Tibial nerve (tissue), 4 donors: ENCODE results near the gene TENT4A. TPM values are rescaled to one million over a fixed set of nuclear protein-coding genes. Genes with fewer than 3 reads are reported as not detected.

ENCODE experiments used
- DNase-seq, 2 donors: peaks; one replicate each; pipeline ENCODE4 v3.0.0-alpha.2; 2019; ENCODE audit warnings: low spot score in 2 of 2
- H3K27ac ChIP-seq, 4 donors: fragments of 200-600 bp; sonication (generic) in 3 of 4; one replicate each; pipeline ENCODE4 v1.5.1; 2017 to 2019; ENCODE audit warnings: mild to moderate bottlenecking in 1 of 4
- H3K27me3 ChIP-seq, 2 donors: fragments of 200-600 bp; sonication (generic) in 1 of 2; one replicate each; pipeline versions ENCODE4 v1.5.1 to v1.6.0; 2017 to 2019
- H3K36me3 ChIP-seq, 3 donors: fragments of 200-600 bp; sonication (generic); one replicate each; pipeline ENCODE4 v1.5.1; 2018 to 2019
- H3K4me1 ChIP-seq, 4 donors: fragments of 200-600 bp; sonication (generic) in 3 of 4; one replicate each; pipeline ENCODE4 v1.5.1; 2017 to 2019
- H3K4me3 ChIP-seq, 4 donors: fragments of 200-600 bp; sonication (generic) in 3 of 4; one replicate each; pipeline ENCODE4 v1.5.1; 2017 to 2019; ENCODE audit warnings: mild to moderate bottlenecking in 1 of 4, moderate library complexity in 1 of 4
- H3K9me3 ChIP-seq, 4 donors: fragments of 200-600 bp; sonication (generic) in 3 of 4; one replicate each; pipeline ENCODE4 v1.5.1; 2017 to 2019
- CTCF ChIP-seq, 5 experiments: fragments of 200-600 bp in 3 of 5; fragments of 450-650 bp in 2 of 5; sonication (generic) in 3 of 5; IDR thresholded peaks; one replicate each; pipeline ENCODE4 v1.5.1; 2016 to 2019; ENCODE audit warnings: antibody characterized with exemption in 5 of 5, mild to moderate bottlenecking in 3 of 5, moderate library complexity in 2 of 5
- EP300 ChIP-seq, 2 donors: sonication (generic); formaldehyde crosslinking; IDR thresholded peaks; one replicate each; pipeline ENCODE4 v1.6.1; 2017; ENCODE audit warnings: antibody characterized with exemption in 2 of 2, mild to moderate bottlenecking in 1 of 2
- POLR2A ChIP-seq, 2 donors: fragments of 450-650 bp; IDR thresholded peaks; one replicate each; pipeline ENCODE4 v1.6.1; 2017; ENCODE audit warnings: antibody characterized with exemption in 2 of 2, mild to moderate bottlenecking in 2 of 2, moderate library complexity in 2 of 2
- WGBS, 2 donors: methylation state at CpG; one replicate each; pipeline ENCODE4 v1.1.5; 2018; 5-methylcytosine and 5-hydroxymethylcytosine counted together
- total RNA-seq, 4 donors: library from RNA; depleted of rRNA; stranded (reverse); fragments of >200 nt; gene quantifications; one replicate each; pipeline ENCODE4 v1.1.0, GENCODE V29; 2016

TENT4A gene
- total RNA-seq, 4 donors from 2014 or later: 22.7 to 34.1 (median 29.2) TPM

DNA sequence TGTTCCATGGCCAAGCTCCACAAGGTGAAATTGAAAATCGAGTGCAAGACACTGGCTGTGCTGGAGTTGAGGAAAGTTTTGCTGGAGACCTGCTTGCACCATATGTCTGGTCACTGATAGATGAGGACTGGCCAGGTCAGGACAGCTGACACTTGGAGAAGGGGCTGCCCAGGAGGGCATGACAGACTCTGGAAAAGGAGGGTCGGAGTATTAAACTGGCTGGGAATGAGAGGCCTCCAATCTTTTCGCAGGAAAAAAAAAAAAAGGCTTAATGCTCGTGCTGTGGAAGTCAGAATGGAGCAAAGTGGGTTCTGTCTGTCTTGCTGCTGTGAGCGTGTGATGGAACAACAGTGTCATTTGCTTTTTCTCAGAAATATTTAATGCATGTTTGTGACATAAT, 5.5 kb downstream of the TENT4A start:
- Histone ChIP-seq H3K36me3 (peaks cover 0 to 2% (median 0%) of the 10 kb centered on the region in 3 donors), H3K27ac (no peak overlapping the region), H3K27me3 (no peaks in the 10 kb centered on the region), H3K4me1 (peaks cover 0 to 92% (median 70%) of the 10 kb centered on the region in 4 donors), H3K9me3 (no peaks in the 10 kb centered on the region), H3K4me3 (no peak overlapping the region)
- 42 to 56% methylated on average over 5 of the region's 5 CpGs for WGBS, 2 donors
- DNase-seq: no peak
- TF ChIP-seq POLR2A (IDR thresholded peaks at IDR 0.05) (no peak), EP300 (IDR thresholded peaks at IDR 0.05) (no peak), CTCF (IDR thresholded peaks at IDR 0.05) (no peak)

DNA sequence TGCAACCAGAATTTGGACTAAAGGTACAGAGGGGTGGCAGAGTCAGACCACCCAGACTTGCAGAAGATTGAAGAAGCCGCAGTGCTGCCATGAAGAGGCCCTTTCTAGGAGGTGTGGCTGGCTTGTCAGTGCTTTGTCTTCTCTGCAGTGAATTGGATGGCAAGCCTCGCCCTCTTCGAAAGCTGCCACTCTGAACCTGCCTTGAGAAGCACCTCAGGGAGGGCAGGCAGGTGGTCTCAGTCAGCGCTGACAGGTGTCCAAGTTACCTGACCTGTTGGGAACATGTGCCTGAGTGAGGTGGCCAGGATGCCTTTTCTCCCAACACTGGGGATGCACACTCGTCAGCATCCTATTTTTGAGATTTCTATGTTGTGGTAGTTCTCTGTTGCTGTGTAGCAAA, 6.2 kb downstream of the TENT4A start:
- TF ChIP-seq POLR2A (IDR thresholded peaks at IDR 0.05) (no peak), EP300 (IDR thresholded peaks at IDR 0.05) (no peak), CTCF (IDR thresholded peaks at IDR 0.05) (no peak)

DNA sequence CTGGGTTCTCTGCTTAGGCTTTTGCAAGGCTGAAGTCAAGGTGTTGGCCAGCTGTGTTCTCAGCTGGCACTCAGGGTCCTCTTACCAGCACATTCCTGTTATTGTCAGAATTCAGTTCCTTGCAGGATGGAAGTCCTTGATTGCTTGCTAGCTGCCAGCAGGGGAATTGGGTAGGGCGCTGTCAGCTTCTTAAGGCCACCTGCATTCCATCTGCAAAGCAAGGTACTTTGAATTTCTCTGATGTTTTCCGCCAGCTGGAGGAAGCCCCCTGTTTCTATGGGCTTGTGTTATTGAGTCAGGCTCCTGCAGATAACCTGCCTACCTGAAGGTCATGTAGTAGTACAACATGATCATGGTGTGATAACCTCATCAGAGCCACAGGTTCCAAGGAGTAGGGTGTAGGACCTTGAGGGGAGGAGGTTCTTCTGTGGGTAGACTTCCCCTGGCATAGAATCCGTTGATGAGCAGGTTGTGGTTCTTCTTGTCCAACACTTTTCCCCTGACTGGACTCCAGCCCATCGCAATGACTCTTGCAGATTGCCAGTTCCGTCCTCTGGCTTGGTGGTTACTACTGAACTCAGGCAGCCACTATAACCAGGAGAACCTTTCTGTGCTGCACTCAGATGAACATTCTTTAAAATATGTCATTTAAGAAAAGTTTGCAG, 6.8 kb downstream of the TENT4A start:
- TF ChIP-seq CTCF (IDR thresholded peaks at IDR 0.05) (no peak), POLR2A (IDR thresholded peaks at IDR 0.05) (no peak), EP300 (IDR thresholded peaks at IDR 0.05) (no peak)
- Histone ChIP-seq H3K9me3 (no peaks in the 10 kb centered on the region), H3K27ac (no peak overlapping the region), H3K36me3 (peaks cover 0 to 5% (median 0%) of the 10 kb centered on the region in 3 donors), H3K27me3 (no peaks in the 10 kb centered on the region), H3K4me1 (peaks cover 0 to 100% (median 71%) of the 10 kb centered on the region in 4 donors), H3K4me3 (no peak overlapping the region)
- WGBS, 2 donors: 83 to 89% methylated on average over 5 of the region's 5 CpGs
- no peak for DNase-seq

More for the DNA sequence above, 6.2 kb downstream of the TENT4A start:
- WGBS, 2 donors: 86 to 90% methylated on average over 5 of the region's 5 CpGs
- H3K4me1 ChIP-seq: peaks cover 0 to 99% (median 71%) of the 10 kb centered on the region in 4 donors
- peaks cover 0 to 5% (median 0%) of the 10 kb centered on the region in 3 donors for H3K36me3 ChIP-seq
- H3K27me3 ChIP-seq: no peaks in the 10 kb centered on the region
- H3K27ac ChIP-seq: no peak overlapping the region
- H3K9me3 ChIP-seq: no peaks in the 10 kb centered on the region
- no peak for DNase-seq
- H3K4me3 ChIP-seq: no peak overlapping the region

DNA sequence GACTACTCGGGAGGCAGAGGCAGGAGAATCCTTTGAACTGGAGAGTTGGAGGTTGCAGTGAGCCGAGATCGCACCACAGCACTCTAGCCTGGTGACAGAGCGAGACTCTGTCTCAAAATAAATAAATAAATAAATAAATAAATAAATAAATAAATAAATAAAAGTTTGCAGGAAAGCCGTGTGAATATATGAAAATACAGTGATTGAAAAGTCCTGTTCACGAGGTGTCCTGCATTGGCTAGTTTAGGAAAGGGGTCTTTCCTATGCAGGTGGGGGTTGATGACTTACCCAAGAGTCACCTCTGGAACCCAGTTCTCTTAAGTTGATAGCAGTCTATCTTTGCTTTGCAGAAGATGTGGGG, 7.3 kb downstream of the TENT4A start:
- WGBS, 2 donors: 83 to 88% methylated on average over 6 of the region's 6 CpGs
- H3K27me3 ChIP-seq: no peaks in the 10 kb centered on the region
- peaks cover 0 to 100% (median 66%) of the 10 kb centered on the region in 4 donors for H3K4me1 ChIP-seq
- H3K9me3 ChIP-seq: no peaks in the 10 kb centered on the region
- no peak for TF ChIP-seq EP300 (IDR thresholded peaks at IDR 0.05)
- TF ChIP-seq POLR2A (IDR thresholded peaks at IDR 0.05): no peak
- TF ChIP-seq CTCF (IDR thresholded peaks at IDR 0.05): no peak
- H3K36me3 ChIP-seq: peaks cover 0 to 5% (median 0%) of the 10 kb centered on the region in 3 donors
- no peak for DNase-seq
- no peak overlapping the region for H3K4me3 ChIP-seq
- peak overlapping the region in 1 of 4 donors; percentile 20 for H3K27ac ChIP-seq

GRCh38 chr5:6721442-6721841, 8.2 kb downstream of the TENT4A start:
- peak overlapping the region in 2 of 4 donors; percentile 76 to 79 for H3K27ac ChIP-seq
- peaks cover 0 to 5% (median 0%) of the 10 kb centered on the region in 3 donors for H3K36me3 ChIP-seq
- TF ChIP-seq POLR2A (IDR thresholded peaks at IDR 0.05) (no peak), CTCF (IDR thresholded peaks at IDR 0.05) (no peak), EP300 (IDR thresholded peaks at IDR 0.05) (no peak)
- H3K9me3 ChIP-seq: no peaks in the 10 kb centered on the region
- no peaks in the 10 kb centered on the region for H3K27me3 ChIP-seq
- no peak for DNase-seq
- H3K4me1 ChIP-seq: peaks cover 0 to 99% (median 58%) of the 10 kb centered on the region in 4 donors
- WGBS, 2 donors: 21 to 38% methylated on average over 4 of the region's 4 CpGs
- H3K4me3 ChIP-seq: no peak overlapping the region
